ENCODE results near the gene ZNF451. TPM values are rescaled to one million over a fixed set of nuclear protein-coding genes. Genes with fewer than 3 reads are reported as not detected.
A peak's percentile ranks its signal among the peaks of the same experiment; 100 is the strongest.

ZNF451 gene
- total RNA-seq, 1 experiment from 2014 or later: 34.5 TPM

GRCh38 chr6:57163956-57164355, 74.0 kb downstream of the ZNF451 start:
- no peaks in the 10 kb centered on the region for H3K79me2 ChIP-seq (ENCODE audit: low read length)
- no peaks in the 10 kb centered on the region for H3K27me3 ChIP-seq (ENCODE audit: low read length)
- DNase-seq (no peak), ATAC-seq (no peak)
- no peaks in the 10 kb centered on the region for H3K9me2 ChIP-seq (replicated peaks; ENCODE audit: low read length)
- peaks cover 24% of the 10 kb centered on the region for H3K36me3 ChIP-seq (ENCODE audit: low read depth, low read length)
- H3K9ac ChIP-seq (ENCODE audit: low read length): no peak overlapping the region
- H3K4me3 ChIP-seq (ENCODE audit: low read length): no peak overlapping the region
- ChIA-PET POLR2A (ENCODE audit: unreplicated experiment) (no interaction called here), CTCF (no interaction called here)
- TF ChIP-seq CTCF (conservative IDR thresholded peaks at IDR 0.05; ENCODE audit: low read depth, low read length) (no peak), EZH2 (IDR thresholded peaks at IDR 0.05; ENCODE audit: low read length, unreplicated experiment) (no peak), EZH2phosphoT487 (IDR thresholded peaks at IDR 0.05; ENCODE audit: borderline replicate concordance, low read length) (no peak)
- no peaks in the 10 kb centered on the region for H3K4me1 ChIP-seq (ENCODE audit: insufficient read depth, low read length)
- no peaks in the 10 kb centered on the region for H4K20me1 ChIP-seq (ENCODE audit: low read length)
- no peaks in the 10 kb centered on the region for H3F3A ChIP-seq (ENCODE audit: low read length, unreplicated experiment)
- intact Hi-C loops (cut with micrococcal nuclease): no loop called here
- H3K27ac ChIP-seq (ENCODE audit: low read length): no peak overlapping the region
- H3K9me3 ChIP-seq (ENCODE audit: low read length): peaks cover 16% of the 10 kb centered on the region
- no peak overlapping the region for H3K4me2 ChIP-seq (ENCODE audit: low read length)
- no peak overlapping the region for H2AFZ ChIP-seq (ENCODE audit: low read length)
- no TSS peak for BruUV-seq (replicated peaks)

GRCh38 chr6:57165080-57165479, 75.1 kb downstream of the ZNF451 start:
- ChIA-PET POLR2A (ENCODE audit: unreplicated experiment) (no interaction called here), CTCF (no interaction called here)
- Histone ChIP-seq H4K20me1 (ENCODE audit: low read length) (no peaks in the 10 kb centered on the region), H3K9me2 (replicated peaks; ENCODE audit: low read length) (no peaks in the 10 kb centered on the region), H3K9ac (ENCODE audit: low read length) (no peak overlapping the region), H3K9me3 (ENCODE audit: low read length) (peaks cover 16% of the 10 kb centered on the region), H3K27ac (ENCODE audit: low read length) (no peak overlapping the region), H3K4me3 (ENCODE audit: low read length) (no peak overlapping the region), H3K36me3 (ENCODE audit: low read depth, low read length) (peaks cover 24% of the 10 kb centered on the region), H3K27me3 (ENCODE audit: low read length) (no peaks in the 10 kb centered on the region), H3F3A (ENCODE audit: low read length, unreplicated experiment) (no peaks in the 10 kb centered on the region), H3K4me2 (ENCODE audit: low read length) (no peak overlapping the region), H3K79me2 (ENCODE audit: low read length) (no peaks in the 10 kb centered on the region), H3K4me1 (ENCODE audit: insufficient read depth, low read length) (no peaks in the 10 kb centered on the region), H2AFZ (ENCODE audit: low read length) (no peak overlapping the region)
- DNase-seq (no peak), ATAC-seq (no peak)
- intact Hi-C loops (cut with micrococcal nuclease): no loop called here
- BruUV-seq (replicated peaks): no TSS peak
- TF ChIP-seq EZH2 (IDR thresholded peaks at IDR 0.05; ENCODE audit: low read length, unreplicated experiment) (no peak), EZH2phosphoT487 (IDR thresholded peaks at IDR 0.05; ENCODE audit: borderline replicate concordance, low read length) (no peak), CTCF (conservative IDR thresholded peaks at IDR 0.05; ENCODE audit: low read depth, low read length) (no peak)

DNA sequence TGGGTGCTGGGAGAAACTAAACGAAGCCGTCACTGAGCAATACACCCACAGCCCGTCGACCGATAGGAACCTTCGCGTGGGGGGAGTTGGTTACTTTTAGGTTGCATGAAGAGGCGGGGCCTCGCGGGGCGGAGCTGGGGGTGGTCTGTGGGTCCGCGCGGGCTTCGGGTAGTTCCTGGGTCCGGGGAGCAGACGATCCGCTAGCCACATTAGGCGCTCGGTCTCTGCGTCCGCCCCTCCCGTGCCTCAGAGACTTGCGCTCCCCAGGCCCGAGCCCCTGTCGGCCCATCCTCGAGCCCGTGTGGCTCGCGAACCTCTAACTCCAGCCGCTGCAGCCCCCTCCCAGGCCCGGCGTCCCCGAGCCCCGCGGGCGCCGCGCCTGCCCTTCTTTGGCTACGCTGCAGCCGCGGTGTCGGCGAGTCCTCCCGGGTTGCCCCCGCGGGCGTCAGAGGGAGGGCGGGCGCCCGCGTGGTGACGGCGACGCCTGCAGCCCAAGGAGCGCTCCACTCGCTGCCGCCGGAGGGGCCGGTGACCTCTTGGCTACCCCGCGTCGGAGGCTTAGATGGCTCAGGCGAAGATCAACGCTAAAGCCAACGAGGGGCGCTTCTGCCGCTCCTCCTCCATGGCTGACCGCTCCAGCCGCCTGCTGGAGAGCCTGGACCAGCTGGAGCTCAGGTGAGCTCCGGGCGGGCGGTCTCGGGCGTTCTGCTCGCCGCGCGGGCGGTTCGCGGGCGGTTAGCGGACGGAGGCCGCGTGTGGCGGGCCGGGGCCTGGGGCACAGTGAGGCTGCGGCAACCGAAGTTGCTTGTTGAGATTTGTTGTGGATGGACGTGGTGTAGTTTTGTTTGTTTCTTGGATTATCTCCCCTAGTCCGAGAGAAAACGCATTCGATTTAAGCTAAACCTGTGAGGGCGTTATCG, 82.4 kb downstream of the ZNF451 start, which contains the start of gene BAG2:
TSS of gene BAG2 (plus strand) at position 191 of the 920 bp plus-strand sequence. CDS start at position 563, 372 bp downstream.
- peak; percentile 89 for DNase-seq
- Histone ChIP-seq H3K4me2 (ENCODE audit: low read length) (peak within 1 kb of the TSS; percentile 88), H3K9ac (ENCODE audit: low read length) (peak within 1 kb of the TSS; percentile 86), H3K27ac (ENCODE audit: low read length) (peak within 1 kb of the TSS; percentile 69), H3K9me3 (ENCODE audit: low read length) (no peaks in the 10 kb centered on the region), H3K36me3 (ENCODE audit: low read depth, low read length) (no peaks in the 10 kb centered on the region; the same call in 1 of the 2 replicates), H3K79me2 (ENCODE audit: low read length) (peaks cover 59% of the 10 kb centered on the region), H3F3A (ENCODE audit: low read length, unreplicated experiment) (peaks cover 3% of the 10 kb centered on the region), H4K20me1 (ENCODE audit: low read length) (no peaks in the 10 kb centered on the region), H3K4me3 (ENCODE audit: low read length) (peak within 1 kb of the TSS; percentile 92), H2AFZ (ENCODE audit: low read length) (peak within 1 kb of the TSS; percentile 81), H3K27me3 (ENCODE audit: low read length) (no peaks in the 10 kb centered on the region), H3K9me2 (replicated peaks; ENCODE audit: low read length) (no peaks in the 10 kb centered on the region), H3K4me1 (ENCODE audit: insufficient read depth, low read length) (peaks cover 19% of the 10 kb centered on the region)
- BruUV-seq (replicated peaks): no TSS peak
- peak; percentile 82 for ATAC-seq
- intact Hi-C loops (cut with micrococcal nuclease): loop anchor here (1.0 to 5.0 kb wide), 7 partner anchors 31 to 270 kb away; partner anchors contain the start of genes BEND6, KIAA1586 and ZNF451
- CTCF ChIA-PET: interaction anchor here (1.0 kb wide), 1 partner anchor 269 kb away, joined by 3 read pairs; no protein-coding TSS in a partner anchor
- TF ChIP-seq CTCF (conservative IDR thresholded peaks at IDR 0.05; ENCODE audit: low read depth, low read length) (no peak), EZH2phosphoT487 (IDR thresholded peaks at IDR 0.05; ENCODE audit: borderline replicate concordance, low read length) (no peak), EZH2 (IDR thresholded peaks at IDR 0.05; ENCODE audit: low read length, unreplicated experiment) (no peak)
- POLR2A ChIA-PET (ENCODE audit: unreplicated experiment): interaction anchor here (0.7 to 0.9 kb wide), 2 partner anchors 25 to 47 kb away, joined by 4 read pairs; no protein-coding TSS in a partner anchor
